Omental fat pad (tissue), 4 donors: ENCODE results near the gene PTX4. TPM values are rescaled to one million over a fixed set of nuclear protein-coding genes. Genes with fewer than 3 reads are reported as not detected.

ENCODE experiments used
- ATAC-seq: fragments of 150-250 bp; one replicate; pipeline ENCODE4 v1.9.1; 2016; ENCODE audit warnings: mild to moderate bottlenecking, moderate library complexity; ENCODE audit not compliant: low FRiP score
- DNase-seq: peaks from one replicate; pipeline ENCODE4 v3.0.0-alpha.2; 2019; ENCODE audit warnings: low spot score
- CTCF ChIP-seq, 3 donors: fragments of 450-650 bp; IDR thresholded peaks; one replicate each; pipeline ENCODE4 v1.5.1; 2016 to 2017; ENCODE audit warnings: antibody characterized with exemption in 3 of 3, mild to moderate bottlenecking in 3 of 3, moderate library complexity in 2 of 3
- total RNA-seq, 4 donors: library from RNA; depleted of rRNA; stranded (reverse); fragments of >200 nt; gene quantifications; one replicate each; pipeline ENCODE4 v1.1.0, GENCODE V29; 2016

Gene PTX4
- total RNA-seq, 4 donors from 2014 or later = not detected

DNA sequence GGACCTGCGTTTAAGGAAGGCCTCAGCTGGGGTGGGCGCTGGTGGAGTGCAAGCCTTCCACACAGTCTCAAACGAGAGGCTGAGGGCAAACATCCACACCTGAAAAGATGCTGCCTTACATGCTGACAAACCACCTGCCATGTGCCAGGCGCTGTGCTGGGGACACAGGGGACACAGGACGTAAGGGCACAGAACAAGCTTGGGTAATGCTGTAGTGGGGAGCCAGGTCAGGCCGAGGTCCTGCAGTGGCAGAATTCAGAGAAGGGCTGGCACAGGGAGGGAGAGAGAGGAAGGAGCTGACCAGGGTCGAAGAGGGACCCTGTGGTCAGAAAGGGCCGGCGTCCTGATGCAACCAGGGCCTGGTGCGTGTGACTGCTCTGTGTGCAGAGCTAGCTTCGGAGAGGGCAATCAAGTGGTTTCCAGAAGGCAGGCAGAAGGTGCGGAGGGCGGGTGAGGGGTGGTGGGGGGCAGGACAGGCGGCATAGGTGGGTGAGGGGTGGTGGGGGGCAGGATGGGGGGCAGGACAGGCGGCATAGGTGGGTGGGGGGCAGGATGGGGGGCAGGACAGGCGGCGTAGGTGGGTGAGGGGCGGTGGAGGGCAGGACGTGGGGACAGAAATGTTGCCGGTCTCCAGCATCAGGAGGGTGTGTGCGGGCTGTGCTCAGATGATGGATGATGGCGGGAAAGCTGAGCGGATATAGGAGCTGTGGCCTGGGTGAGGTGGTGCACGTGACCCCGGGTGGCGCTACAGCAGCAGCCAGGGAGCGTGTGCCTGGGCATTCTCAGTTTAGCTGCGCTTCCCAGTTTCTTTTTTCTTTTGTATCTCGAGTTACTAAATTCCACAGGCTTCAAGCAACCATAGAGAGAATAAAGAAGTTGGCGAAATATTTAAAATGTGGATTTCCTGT lies 23.2 kb upstream of the PTX4 start:
- DNase-seq (no peak), ATAC-seq (no peak)
- no peak for TF ChIP-seq CTCF (IDR thresholded peaks at IDR 0.05)

- DNase-seq (no peak), ATAC-seq (no peak)
- no peak for TF ChIP-seq CTCF (IDR thresholded peaks at IDR 0.05)
Observed at GRCh38 chr16:1510941-1511351, 22.2 kb upstream of the PTX4 start.

- ATAC-seq (no peak), DNase-seq (no peak)
- TF ChIP-seq CTCF (IDR thresholded peaks at IDR 0.05) = no peak
Observed at GRCh38 chr16:1510272-1510671, 21.5 kb upstream of the PTX4 start.

GRCh38 chr16:1509307-1510221 lies 20.8 kb upstream of the PTX4 start:
- ATAC-seq (no peak), DNase-seq (no peak)
- TF ChIP-seq CTCF (IDR thresholded peaks at IDR 0.05) = no peak

DNA sequence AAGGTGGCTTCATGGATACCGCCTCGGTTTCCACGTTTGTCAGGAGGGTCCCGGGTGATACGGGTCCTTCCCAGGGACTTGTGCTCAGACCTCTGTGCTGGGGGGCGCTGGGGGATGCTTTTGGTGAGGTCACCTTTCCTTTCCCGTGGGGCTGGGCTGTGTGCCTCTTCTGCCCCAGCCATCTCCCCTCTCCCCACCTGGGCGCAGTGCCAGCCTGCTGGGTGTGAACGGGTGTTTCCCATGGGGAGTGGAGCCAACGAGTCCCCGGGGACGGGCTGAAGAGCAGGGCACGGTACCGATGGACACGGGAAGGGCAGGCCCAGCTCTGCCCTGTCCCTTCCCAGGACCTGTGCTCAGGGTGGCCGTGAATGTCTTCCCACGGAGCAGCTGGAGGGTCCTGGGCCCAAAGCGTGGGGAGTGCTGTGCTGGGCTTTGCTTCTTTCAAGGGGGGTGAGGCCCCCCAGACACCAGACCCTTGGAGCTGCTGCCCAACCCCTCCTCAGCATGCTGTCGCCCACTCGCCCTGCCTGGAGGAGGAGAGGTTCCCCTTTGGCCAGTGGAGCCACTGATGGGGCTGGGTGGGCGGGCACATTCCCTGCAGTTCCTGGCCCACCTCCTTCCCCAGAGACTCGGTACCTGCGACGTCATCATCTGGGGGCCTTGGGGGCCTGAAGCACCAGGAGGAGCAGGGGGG lies 19.9 kb upstream of the PTX4 start:
- TF ChIP-seq CTCF (IDR thresholded peaks at IDR 0.05) = no peak
- no peak for DNase-seq
- ATAC-seq = no peak

DNA sequence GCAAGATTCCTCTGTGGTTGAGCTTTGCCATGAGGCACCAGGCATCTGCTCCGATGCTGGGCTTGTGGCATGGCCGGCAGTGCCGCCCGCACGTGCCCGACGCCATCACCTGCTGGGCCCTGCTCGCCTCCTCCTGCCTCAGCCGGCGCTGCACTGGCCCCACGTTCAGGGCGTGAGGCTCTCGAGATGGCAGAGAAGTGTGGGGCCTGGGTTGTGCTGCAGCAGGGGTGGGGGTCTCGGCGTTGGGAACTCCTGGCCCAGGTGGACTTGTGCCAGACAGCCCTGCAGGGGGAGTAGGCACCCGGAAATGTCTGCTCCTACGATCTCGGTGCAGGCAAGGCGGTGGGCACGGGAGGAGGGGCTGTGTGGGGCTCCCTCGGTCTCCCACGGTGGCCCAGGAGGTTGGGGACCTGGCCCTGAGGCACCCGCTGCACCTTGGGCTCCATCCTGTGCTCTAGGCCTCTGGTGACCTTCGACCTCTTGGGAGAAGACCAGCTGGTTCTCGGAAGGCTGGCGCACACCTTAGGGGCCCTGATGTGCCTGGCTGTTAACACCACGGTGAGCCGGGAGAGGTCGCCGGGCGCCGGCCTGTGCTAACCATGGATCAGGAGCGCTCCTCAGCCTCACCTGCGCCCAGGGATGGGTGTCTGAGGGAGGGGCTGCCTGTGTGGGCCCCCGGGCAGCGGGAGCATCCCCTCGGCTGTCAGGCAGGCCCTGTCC lies 17.9 kb upstream of the PTX4 start:
- DNase-seq (no peak), ATAC-seq (no peak)
- TF ChIP-seq CTCF (IDR thresholded peaks at IDR 0.05) = no peak
